HG03064 (cell line): ENCODE data around the gene UBN2.

Source experiments
- ATAC-seq: cut with Tn5 transposase; IDR thresholded peaks from one replicate; pipeline ENCODE4 v1.9.1; 2021; ENCODE audit warnings: low read depth; ENCODE audit not compliant: unreplicated experiment

The UBN2 gene

GRCh38 chr7:139231513-139232376 lies 708 bp downstream of the UBN2 start:
- ATAC-seq, result peak; percentile 34

GRCh38 chr7:139232377-139232717 lies 1.3 kb downstream of the UBN2 start:
- no peak for ATAC-seq

DNA sequence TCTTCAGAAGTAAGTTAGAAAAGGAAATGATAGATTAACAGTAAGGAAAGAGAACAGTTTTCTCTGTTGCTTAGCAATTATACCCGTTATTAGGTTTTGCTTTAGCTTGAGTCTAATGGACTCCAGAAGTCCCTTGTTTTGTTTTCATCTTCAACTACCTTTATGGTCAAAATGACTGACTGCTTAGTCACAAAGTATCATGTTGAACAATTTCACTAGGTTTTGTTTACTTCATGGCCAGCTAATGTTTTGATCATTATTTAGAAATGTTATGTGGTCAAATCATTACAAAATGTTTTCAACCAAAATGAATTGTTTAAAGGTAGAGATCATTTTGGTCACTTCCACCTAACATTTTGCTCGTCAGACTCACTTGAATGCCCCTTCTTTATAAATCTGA lies 1.9 kb downstream of the UBN2 start:
- no peak for ATAC-seq

DNA sequence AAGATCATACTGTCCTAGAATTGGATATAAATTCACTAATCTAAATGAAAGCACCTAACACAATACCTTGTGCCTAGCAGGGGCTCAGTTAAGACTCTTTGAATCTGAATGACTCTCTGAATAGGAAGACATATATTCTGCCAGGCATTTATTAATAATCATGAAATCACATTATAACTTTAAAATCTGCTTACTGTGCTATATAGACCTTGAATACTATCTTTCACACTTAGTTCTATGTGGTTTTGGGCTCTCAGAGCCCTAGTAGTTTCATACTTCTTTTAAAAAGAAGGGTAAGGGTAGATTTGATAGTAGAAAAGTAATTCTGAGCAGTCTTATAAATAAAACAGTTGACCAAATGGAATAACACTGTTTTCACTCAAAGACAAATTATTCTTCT lies 10.2 kb downstream of the UBN2 start:
- ATAC-seq, result no peak

DNA sequence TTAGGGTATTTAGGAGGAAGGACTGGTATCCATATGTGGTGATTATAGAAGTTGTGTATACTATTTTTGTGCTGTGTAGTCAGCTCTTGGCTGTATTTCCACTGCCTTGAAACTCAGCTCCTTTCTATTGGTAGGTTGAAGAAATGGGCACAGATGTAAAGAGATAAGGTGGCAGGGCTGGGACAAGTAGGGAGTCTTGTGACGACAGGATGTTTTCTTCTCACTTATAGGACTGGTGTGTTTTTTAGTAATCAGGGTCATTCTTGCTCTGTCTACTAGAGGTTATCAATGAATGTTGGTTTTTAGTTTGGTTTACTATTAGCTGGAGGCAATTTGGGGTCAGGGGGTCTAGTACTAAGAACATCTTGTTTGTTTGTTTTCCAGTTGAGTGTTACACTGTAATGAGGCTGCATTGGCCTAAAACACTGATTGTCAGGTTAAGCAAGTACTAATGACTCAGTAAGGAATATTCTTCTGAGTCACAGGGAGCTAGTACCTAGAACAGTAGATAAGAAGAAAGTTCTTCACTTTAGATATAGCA lies 11.8 kb downstream of the UBN2 start:
- no peak for ATAC-seq

- no peak for ATAC-seq
Measured at GRCh38 chr7:139245401-139245800, 14.4 kb downstream of the UBN2 start.

DNA sequence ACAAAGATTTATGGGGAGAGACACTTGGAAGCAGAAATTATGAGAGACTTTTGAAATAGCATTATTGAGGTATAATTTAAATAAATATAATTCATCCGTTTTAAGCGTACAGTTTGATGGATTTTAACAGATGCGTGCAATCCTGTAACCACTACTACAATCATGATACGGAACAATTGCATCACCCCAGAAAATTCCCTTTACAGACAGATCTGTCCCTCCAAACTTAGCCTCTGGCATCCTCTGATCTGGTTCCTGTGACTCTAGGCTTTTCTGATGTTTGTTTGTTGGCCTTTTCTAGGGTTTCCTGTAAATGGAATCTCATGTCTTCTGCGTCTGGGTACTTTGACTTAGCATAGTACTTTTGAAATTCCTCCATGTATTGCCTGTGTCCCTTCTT lies 15.5 kb downstream of the UBN2 start:
- ATAC-seq, result no peak

DNA sequence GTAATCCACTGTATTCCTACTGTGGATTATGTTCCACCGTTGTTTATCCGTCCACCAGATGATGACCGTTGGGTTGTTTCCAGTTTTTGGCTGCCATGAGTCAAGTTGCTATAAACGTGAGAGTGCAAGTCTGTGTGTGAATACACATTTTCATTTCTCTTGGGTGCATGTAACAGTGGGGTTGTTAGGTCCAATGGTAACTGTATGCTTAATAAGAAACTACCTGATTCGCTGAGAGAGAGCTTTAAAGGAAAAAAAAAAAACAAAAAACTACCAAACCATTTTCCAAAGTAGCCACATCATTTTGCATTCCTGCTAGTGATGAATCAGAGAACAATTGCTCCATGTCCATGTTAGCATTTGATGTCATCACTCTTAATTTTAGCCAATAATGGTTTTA lies 15.9 kb downstream of the UBN2 start:
- ATAC-seq, result no peak

- no peak for ATAC-seq
Measured at GRCh38 chr7:139249179-139249810, 18.3 kb downstream of the UBN2 start.

DNA sequence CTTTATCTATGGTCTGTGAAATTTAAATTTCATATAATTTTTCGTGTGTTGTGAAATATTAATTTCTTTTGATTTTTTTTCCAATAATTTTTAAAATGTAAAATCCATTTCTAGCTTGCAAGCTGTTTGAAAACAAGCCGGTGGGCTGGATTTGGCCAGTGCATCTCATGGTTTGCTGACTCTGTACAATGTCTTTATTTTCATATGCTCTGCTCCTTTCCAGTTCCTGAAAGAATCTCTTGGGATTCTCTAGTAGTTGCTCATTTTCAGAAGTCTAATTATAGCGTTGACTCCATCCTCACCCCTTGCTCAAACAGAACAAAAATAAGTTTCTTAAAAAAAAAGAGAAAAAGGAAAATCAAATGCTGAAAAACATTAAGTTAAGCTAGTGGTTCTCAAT lies 21.4 kb downstream of the UBN2 start:
- no peak for ATAC-seq

GRCh38 chr7:139254281-139254680 lies 23.2 kb downstream of the UBN2 start:
- no peak for ATAC-seq

GRCh38 chr7:139254728-139255127 lies 23.7 kb downstream of the UBN2 start:
- no peak for ATAC-seq

- ATAC-seq, result no peak
Measured at GRCh38 chr7:139255290-139255689, 24.3 kb downstream of the UBN2 start.

GRCh38 chr7:139259142-139259541 lies 28.1 kb downstream of the UBN2 start:
- ATAC-seq, result no peak

DNA sequence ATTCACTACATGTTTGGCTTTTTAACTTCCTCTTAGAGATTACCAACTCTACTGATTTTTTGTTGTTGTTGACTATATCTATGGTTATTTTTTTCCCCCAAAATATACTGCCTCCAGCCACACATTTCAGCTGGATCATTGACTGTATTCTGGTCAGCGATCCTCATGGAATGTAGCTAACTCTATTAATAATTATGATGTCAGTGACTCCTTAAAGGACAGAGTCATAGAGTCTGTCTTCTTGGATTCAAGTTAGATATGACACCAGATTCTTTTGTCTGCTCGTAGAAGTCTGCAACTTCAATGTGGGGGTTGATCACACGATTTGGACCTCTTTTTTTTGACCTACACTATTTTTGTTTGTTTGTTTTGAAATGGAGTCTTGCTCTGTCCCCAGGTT lies 33.2 kb downstream of the UBN2 start:
- no peak for ATAC-seq

DNA sequence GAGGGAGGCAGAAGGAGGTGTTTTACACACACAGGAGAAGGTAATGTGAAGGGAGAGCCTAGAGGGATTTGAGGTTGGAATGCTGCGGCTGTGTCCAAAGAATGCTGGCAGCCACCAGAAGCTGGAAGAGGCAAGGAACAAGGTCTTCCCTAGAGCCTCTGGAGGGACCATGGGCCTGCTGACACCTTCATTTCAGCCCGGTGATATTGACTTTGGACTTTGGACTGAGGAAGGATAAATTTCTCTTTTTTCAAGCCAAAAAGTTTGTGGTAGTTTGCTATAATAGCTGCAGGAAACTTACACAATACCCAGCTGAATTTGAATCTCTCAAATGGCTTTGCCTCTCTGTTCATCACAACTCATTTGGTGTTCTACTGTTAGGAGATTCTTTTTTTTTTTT lies 34.6 kb downstream of the UBN2 start:
- ATAC-seq, result no peak

- no peak for ATAC-seq
Measured at GRCh38 chr7:139271718-139272628, 40.9 kb downstream of the UBN2 start.

DNA sequence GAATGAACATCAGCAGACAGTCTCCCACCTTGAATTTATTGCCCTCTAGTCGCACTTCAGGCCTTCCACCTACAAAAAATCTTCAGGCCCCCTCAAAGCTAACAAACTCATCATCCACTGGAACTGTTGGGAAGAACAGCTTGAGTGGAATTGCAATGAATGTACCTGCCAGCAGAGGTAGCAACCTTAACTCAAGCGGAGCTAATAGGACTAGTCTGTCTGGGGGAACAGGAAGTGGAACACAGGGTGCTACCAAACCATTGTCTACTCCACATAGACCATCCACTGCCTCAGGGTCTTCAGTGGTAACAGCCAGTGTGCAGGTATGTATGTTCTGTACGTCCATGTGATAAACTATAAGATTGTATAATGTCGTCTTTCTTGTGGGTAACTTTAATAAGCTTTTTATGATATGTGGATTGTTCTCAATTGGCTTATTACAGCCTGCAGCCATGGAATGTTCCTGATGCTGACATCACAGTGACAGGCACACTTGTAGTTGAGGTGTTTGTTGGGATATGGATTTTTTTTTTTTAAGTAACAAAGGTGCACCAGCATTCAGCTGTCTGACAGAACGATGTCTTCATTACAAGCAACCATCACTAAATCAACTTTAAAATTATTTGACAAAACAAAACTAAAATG lies 53.3 kb downstream of the UBN2 start:
- no peak for ATAC-seq

GRCh38 chr7:139286144-139286543 lies 55.1 kb downstream of the UBN2 start:
- no peak for ATAC-seq

DNA sequence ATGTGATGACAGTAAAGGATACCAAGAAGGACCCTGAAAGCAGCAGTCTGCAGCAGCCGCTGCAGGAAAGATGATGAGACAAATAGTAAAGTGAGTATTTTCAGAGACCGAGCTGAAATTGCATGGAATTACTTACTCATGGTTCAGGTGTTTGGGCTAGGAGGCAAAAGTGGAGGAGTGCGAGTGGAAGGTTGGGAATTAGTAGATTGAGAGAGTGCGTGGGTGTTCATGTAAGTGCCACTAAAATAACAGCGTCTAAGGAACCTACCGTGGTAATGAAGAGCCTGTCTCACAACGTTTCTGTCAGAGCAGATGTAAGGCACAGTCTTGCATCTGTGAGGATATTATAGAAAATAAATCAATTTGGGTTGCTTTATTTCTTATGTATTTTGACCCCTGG lies 61.8 kb downstream of the UBN2 start:
- ATAC-seq, result no peak

GRCh38 chr7:139293534-139293933 lies 62.5 kb downstream of the UBN2 start:
- ATAC-seq, result no peak
